ENCODE results near the gene ZSCAN2. TPM values are rescaled to one million over a fixed set of nuclear protein-coding genes. Genes with fewer than 3 reads are reported as not detected.
"Not testable (repeated sequence)": the region's sequence is repeated elsewhere in the genome, so short reads cannot be mapped to it uniquely, and the experiment has no call there.

Gene ZSCAN2
- 1 to 10 TPM; 2.5 to 8.6 (median 5.3) TPM for total RNA-seq

GRCh38 chr15:84600687-84601554, at the start of gene ZSCAN2:
Gene ZSCAN2 (plus strand): TSS chr15:84601009. CDS start chr15:84603928, 2,919 bp downstream.
- TF ChIP-seq POLR2A (IDR thresholded peaks at IDR 0.05) (no peak), POLR2AphosphoS5 (IDR thresholded peaks at IDR 0.05) (peak in 2 of 3 donors; percentile 26 to 32)
- 0% methylated on average over 49 of the region's 68 CpGs for WGBS

GRCh38 chr15:84551624-84552023, 49.2 kb upstream of the ZSCAN2 start:
- H3K4me3 ChIP-seq; DNase-seq (ENCODE audit: low spot score in 2 of 2); H3K9me3 ChIP-seq; H3K27me3 ChIP-seq; H3K36me3 ChIP-seq; H3K27ac ChIP-seq; H3K4me1 ChIP-seq: not testable (repeated sequence)
- 97% methylated on average over 2 of the region's 2 CpGs for WGBS

More at GRCh38 chr15:84600687-84601554, at the start of gene ZSCAN2:
- no peaks in the 10 kb centered on the region for H3K9me3 ChIP-seq
- no peaks in the 10 kb centered on the region for H3K27me3 ChIP-seq
- peak within 1 kb of the TSS; percentile 96 for H3K4me3 ChIP-seq
- H3K36me3 ChIP-seq = peaks cover 5% of the 10 kb centered on the region
- DNase-seq (ENCODE audit: low spot score in 2 of 2) = peak; percentile 98 to 99
- peak within 1 kb of the TSS; percentile 63 for H3K27ac ChIP-seq
- peaks cover 19% of the 10 kb centered on the region for H3K4me1 ChIP-seq

DNA sequence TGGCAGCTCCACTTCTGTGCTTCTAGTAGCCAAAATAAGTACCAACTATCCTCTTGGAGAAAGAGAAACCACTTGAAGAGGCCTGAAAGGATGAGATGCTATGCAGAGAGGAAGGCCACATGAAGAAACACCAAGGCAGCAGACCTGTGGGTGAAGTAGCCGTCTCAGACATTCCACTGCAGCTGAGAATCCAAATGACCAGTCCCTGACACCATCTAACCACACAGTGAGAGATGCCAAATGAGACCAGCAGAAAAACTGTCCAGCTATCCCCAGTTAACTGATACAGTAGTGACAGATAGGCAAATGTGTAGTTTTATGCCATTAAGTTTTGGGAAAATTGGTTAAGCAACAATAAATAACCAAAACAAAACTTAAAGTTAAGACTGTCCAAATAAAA, 47.9 kb upstream of the ZSCAN2 start:
- no peak overlapping the region for H3K27ac ChIP-seq
- 94% methylated on average over 1 of the region's 1 CpG for WGBS
- TF ChIP-seq EP300 (IDR thresholded peaks at IDR 0.05) (no peak), POLR2A (IDR thresholded peaks at IDR 0.05) (no peak), CTCF (IDR thresholded peaks at IDR 0.05) (no peak), POLR2AphosphoS5 (IDR thresholded peaks at IDR 0.05) (no peak)
- no peaks in the 10 kb centered on the region for H3K36me3 ChIP-seq
- peaks cover 4% of the 10 kb centered on the region for H3K4me1 ChIP-seq
- H3K9me3 ChIP-seq = no peaks in the 10 kb centered on the region
- no peaks in the 10 kb centered on the region for H3K27me3 ChIP-seq
- no peak overlapping the region for H3K4me3 ChIP-seq
- DNase-seq (ENCODE audit: low spot score in 2 of 2) = no peak

DNA sequence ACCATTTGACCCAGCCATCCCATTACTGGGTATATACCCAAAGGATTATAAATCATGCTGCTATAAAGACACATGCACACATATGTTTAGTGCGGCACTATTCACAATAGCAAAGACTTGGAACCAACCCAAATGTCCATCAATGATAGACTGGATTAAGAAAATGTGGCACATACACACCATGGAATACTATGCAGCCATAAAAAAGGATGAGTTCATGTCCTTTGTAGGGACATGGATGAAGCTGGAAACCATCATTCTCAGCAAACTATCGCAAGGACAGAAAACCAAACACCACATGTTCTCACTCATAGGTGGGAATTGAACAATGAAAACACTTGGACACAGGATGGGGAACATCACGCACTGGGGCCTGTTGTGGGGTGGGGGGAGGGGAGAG, 44.1 kb upstream of the ZSCAN2 start:
- WGBS = 95% methylated on average over 3 of the region's 3 CpGs

GRCh38 chr15:84568021-84568420, 32.8 kb upstream of the ZSCAN2 start:
- not testable (repeated sequence) for H3K9me3 ChIP-seq; H3K4me3 ChIP-seq; H3K4me1 ChIP-seq; DNase-seq (ENCODE audit: low spot score in 2 of 2); H3K36me3 ChIP-seq; H3K27me3 ChIP-seq; H3K27ac ChIP-seq
- 94% methylated on average over 6 of the region's 6 CpGs for WGBS

More for the DNA sequence above, 44.1 kb upstream of the ZSCAN2 start:
- H3K4me3 ChIP-seq; H3K36me3 ChIP-seq; H3K4me1 ChIP-seq; H3K9me3 ChIP-seq; H3K27me3 ChIP-seq; DNase-seq (ENCODE audit: low spot score in 2 of 2); H3K27ac ChIP-seq: not testable (repeated sequence)

GRCh38 chr15:84570164-84570735, 30.6 kb upstream of the ZSCAN2 start:
- Histone ChIP-seq H3K9me3 (no peaks in the 10 kb centered on the region), H3K27ac (peak overlapping the region; percentile 97), H3K4me1 (peaks cover 8% of the 10 kb centered on the region), H3K27me3 (no peaks in the 10 kb centered on the region), H3K36me3 (no peaks in the 10 kb centered on the region), H3K4me3 (peak overlapping the region; percentile 92)
- peak; percentile 80 to 86 for DNase-seq (ENCODE audit: low spot score in 2 of 2)
- TF ChIP-seq POLR2A (IDR thresholded peaks at IDR 0.05) (no peak), EP300 (IDR thresholded peaks at IDR 0.05) (no peak), POLR2AphosphoS5 (IDR thresholded peaks at IDR 0.05) (no peak)
- WGBS = 0% methylated on average over 38 of the region's 52 CpGs

DNA sequence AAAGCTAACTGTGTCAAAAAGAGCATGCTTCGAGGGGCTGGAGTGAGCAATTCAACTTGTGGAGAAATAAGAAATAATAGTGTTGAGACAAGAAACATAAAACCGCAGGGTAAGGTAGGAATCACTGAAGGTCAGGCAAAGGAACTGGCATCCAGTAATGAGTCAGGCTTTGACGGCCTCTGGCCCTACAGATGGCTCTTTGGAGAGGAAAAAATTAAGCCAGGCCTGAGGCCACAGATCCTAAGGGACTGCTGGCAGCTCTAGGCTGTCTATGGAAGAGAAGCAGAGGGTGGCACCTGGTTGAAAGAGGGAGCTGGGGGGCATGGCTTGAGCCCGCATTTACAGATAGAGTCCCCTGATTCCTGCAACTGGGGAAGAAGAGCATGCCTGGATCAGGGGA, 28.6 kb upstream of the ZSCAN2 start:
- Histone ChIP-seq H3K4me1 (peaks cover 8% of the 10 kb centered on the region), H3K27ac (no peak overlapping the region), H3K27me3 (no peaks in the 10 kb centered on the region), H3K36me3 (no peaks in the 10 kb centered on the region), H3K9me3 (no peaks in the 10 kb centered on the region), H3K4me3 (no peak overlapping the region)
- TF ChIP-seq EP300 (IDR thresholded peaks at IDR 0.05) = no peak
- no peak for TF ChIP-seq POLR2A (IDR thresholded peaks at IDR 0.05)
- TF ChIP-seq POLR2AphosphoS5 (IDR thresholded peaks at IDR 0.05) = no peak
- TF ChIP-seq CTCF (IDR thresholded peaks at IDR 0.05) = no peak
- no peak for DNase-seq (ENCODE audit: low spot score in 2 of 2)
- WGBS = 87% methylated on average over 4 of the region's 4 CpGs

All from suprapubic skin (tissue), 4 donors.